Panc1 (cell line): Measurements from ENCODE around the gene NUDT4.

Experiments used
- POLR2AphosphoS5 ChIP-seq: IDR thresholded peaks from 2 replicates; pipeline ENCODE4 v1.6.1; 2012; ENCODE audit warnings: mild to moderate bottlenecking, low read depth, low read length, moderate library complexity
- TCF7L2 ChIP-seq: IDR thresholded peaks from 2 replicates; pipeline ENCODE4 v1.6.1; 2011; ENCODE audit warnings: mild to moderate bottlenecking, low read depth, low read length, inconsistent platforms
- TF ChIP-seq, protein P1 (sequence below): fragments of 450-650 bp; IDR thresholded peaks from 2 replicates; pipeline ENCODE4 v1.5.1; 2017; ENCODE audit warnings: mild to moderate bottlenecking

- TF ChIP-seq, protein P1, sequence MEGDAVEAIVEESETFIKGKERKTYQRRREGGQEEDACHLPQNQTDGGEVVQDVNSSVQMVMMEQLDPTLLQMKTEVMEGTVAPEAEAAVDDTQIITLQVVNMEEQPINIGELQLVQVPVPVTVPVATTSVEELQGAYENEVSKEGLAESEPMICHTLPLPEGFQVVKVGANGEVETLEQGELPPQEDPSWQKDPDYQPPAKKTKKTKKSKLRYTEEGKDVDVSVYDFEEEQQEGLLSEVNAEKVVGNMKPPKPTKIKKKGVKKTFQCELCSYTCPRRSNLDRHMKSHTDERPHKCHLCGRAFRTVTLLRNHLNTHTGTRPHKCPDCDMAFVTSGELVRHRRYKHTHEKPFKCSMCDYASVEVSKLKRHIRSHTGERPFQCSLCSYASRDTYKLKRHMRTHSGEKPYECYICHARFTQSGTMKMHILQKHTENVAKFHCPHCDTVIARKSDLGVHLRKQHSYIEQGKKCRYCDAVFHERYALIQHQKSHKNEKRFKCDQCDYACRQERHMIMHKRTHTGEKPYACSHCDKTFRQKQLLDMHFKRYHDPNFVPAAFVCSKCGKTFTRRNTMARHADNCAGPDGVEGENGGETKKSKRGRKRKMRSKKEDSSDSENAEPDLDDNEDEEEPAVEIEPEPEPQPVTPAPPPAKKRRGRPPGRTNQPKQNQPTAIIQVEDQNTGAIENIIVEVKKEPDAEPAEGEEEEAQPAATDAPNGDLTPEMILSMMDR, result no peak
- TF ChIP-seq POLR2AphosphoS5, result no peak
- no peak for TF ChIP-seq TCF7L2
Observed at GRCh38 chr12:93347054-93347785, 30.5 kb upstream of the NUDT4 start.
